ENCODE measurements around the gene AK9.

GRCh38 chr6:109687271-109687761 lies 3.7 kb downstream of the AK9 start:
- TF ChIP-seq U2AF2 (optimal IDR thresholded peaks at IDR 0.05; ENCODE audit: low read depth, low read length), result no peak
- TF ChIP-seq POLR2AphosphoS5 (IDR thresholded peaks at IDR 0.05; ENCODE audit: control insufficient read depth, insufficient read depth, low read depth, low read length), result no peak
- no peak for TF ChIP-seq ZBTB49 (CRISPR knock-in tag; IDR thresholded peaks at IDR 0.05; ENCODE audit: borderline replicate concordance)
- TF ChIP-seq REST (IDR thresholded peaks at IDR 0.05; ENCODE audit: borderline replicate concordance), result no peak
- no peak for TF ChIP-seq REST (CRISPR knock-in tag; IDR thresholded peaks at IDR 0.05; ENCODE audit: low read depth)

All from K562 (cell line).